Measurements from ENCODE around the gene SENP1.
A peak's percentile ranks its signal among the peaks of the same experiment; 100 is the strongest.
"Not testable (repeated sequence)": the region's sequence is repeated elsewhere in the genome, so short reads cannot be mapped to it uniquely, and the experiment has no call there.

Gene SENP1

GRCh38 chr12:48119078-48119833 lies 13.4 kb upstream of the SENP1 start, which contains the start of gene PFKM:
Gene PFKM, plus strand, starts transcription at chr12:48119364. Its CDS starts 3,411 bp downstream, at chr12:48122775.
- DNase-seq, result peak; percentile 97
- in situ Hi-C loops (cut with HindIII; ENCODE audit: low pct_ligation_motif_present, low pct_unique_long_range_greater_than_20kb, low sequenced_read_pairs), result no loop called here

GRCh38 chr12:48118284-48118871 lies 12.5 kb upstream of the SENP1 start:
- peak; percentile 12 for DNase-seq
- in situ Hi-C loops (cut with HindIII; ENCODE audit: low pct_ligation_motif_present, low pct_unique_long_range_greater_than_20kb, low sequenced_read_pairs), result no loop called here

- in situ Hi-C loops (cut with HindIII; ENCODE audit: low pct_ligation_motif_present, low pct_unique_long_range_greater_than_20kb, low sequenced_read_pairs), result no loop called here
- DNase-seq, result no peak
Observed at GRCh38 chr12:48115957-48116356, 10.1 kb upstream of the SENP1 start.

DNA sequence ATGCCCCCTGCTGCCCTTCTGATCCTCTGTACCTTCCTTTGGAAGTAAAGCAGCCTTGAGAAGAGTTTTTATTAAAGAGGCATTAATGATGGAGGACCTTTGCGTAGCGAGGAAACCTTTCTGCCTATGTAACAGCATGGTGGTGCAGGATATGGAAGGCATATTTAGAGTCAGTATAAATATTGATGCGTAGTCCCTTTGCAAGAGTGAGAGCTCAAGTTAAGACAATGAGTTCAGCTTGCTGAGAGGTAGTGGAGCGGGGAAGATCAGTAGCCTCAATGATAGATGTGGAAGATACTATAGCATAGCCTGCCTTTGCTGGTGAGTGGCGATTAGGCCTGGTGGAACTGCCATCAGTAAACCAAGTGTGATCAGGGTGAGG lies 5.4 kb upstream of the SENP1 start:
- DNase-seq; in situ Hi-C loops (cut with HindIII; ENCODE audit: low pct_ligation_motif_present, low pct_unique_long_range_greater_than_20kb, low sequenced_read_pairs): not testable (repeated sequence)

DNA sequence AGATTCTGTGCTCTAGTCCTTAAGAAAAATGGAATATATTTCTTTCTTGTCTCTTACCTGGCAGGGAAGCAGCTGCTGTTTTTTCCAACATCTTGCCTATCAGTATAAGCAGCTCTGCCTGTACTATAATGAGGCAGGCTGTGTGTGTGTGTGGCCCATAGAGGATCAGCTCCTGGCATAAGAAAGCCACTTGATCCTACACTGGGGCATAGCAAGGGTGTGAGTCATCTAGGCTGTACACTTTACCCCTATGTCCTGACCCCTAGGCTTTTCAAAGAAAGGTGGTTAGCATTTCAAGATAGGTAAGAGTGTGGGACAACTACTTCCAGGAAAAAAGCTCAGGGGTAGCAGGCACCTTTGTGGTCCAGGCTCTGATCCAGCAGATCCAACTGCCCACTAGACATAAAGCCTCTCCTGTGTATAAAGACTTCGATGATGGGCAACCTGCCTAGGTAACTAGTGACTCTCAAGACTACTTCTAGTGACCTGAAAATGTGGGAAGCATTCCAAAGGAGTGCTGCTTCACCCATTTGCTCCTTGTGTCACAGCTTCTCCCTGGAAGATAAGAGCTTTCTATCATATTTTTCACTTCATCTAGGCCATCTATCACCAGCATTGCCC lies 4.9 kb upstream of the SENP1 start:
- in situ Hi-C loops (cut with HindIII; ENCODE audit: low pct_ligation_motif_present, low pct_unique_long_range_greater_than_20kb, low sequenced_read_pairs), result no loop called here
- peak; percentile 32 for DNase-seq

DNA sequence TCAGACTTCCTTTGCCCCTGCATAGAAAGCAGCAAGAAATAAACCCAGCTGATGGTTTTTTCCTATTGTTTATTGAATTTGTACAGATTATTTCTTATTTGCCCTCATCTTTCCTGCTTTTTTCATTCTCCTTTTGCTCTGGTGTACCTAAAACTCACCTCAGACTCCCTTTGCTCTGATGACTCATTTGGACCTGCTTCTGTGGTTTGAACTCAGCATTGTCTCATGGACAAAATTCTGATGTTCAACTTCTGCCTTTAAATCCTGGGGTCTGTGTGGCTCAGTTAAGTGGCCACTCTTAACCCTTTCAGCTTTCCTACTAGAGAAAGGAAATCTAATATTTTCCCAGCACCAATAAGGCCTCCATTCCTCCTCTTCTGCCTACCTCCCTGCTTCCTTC lies 3.5 kb upstream of the SENP1 start:
- no peak for DNase-seq
- in situ Hi-C loops (cut with HindIII; ENCODE audit: low pct_ligation_motif_present, low pct_unique_long_range_greater_than_20kb, low sequenced_read_pairs), result no loop called here

DNA sequence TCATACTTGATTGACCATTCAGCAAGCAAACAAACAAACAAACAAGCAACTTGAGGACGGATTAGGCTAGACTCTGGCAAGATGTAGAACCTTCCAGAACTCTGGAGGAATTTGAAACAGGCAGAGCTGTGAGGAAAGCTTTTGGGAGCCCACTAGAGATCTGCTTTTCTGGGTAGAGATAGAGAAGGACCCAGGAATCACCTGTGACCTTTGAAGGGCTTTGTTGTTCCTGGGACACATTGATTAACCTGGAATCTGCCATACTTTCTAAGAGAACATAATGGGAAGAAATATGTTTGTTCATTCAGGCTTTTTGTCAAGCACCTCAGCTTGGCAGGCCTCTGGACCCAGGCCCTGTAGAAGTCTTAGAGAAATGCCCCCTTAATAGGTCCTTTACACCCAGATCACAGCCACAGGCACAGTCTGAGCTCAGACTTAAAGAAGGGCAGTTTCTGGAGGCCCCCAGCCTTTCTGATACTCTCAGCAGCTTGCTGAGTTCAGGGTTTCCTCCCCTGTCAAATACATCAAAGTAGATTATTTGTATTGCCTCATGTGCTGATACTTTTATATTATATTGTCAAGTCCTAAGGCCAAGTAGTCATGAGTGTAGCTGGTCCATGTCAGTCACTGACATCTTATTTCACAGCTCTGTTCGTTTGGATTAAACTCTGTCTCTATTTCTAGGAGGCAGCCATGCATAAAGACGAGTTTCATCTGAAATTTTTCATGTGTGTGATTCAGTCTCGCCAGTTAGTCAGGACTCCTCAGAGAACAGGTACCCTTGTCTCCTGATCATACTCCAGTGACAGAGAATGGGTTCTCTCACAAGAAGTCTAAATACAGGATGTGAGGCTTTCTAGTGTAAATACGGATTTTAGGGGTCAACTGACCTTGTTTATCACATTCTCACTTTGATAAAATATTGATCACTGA lies 1.1 kb upstream of the SENP1 start:
- in situ Hi-C loops (cut with HindIII; ENCODE audit: low pct_ligation_motif_present, low pct_unique_long_range_greater_than_20kb, low sequenced_read_pairs), result no loop called here
- DNase-seq, result no peak

- in situ Hi-C loops (cut with HindIII; ENCODE audit: low pct_ligation_motif_present, low pct_unique_long_range_greater_than_20kb, low sequenced_read_pairs), result no loop called here
- DNase-seq, result no peak
Observed at GRCh38 chr12:48105321-48105866, 485 bp downstream of the SENP1 start.

DNA sequence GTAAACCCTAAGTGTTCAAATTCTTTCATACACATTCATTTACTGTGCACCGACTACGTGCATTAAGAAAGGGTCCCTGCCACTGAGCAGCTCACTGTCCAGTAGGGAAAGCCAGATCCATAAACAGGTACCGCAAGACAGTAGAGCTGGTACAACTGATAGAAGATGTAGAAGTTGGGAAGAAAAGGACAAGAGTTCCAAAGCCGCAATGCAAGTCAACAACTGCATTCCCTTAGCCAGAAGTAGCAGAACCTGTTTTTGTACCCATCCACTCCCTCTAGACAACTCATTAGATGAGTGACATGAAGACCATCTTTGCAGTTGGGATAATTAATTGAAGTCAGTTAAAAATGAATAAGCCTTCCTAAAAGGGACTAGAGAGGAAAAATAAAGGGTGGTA lies 1.3 kb downstream of the SENP1 start:
- no peak for DNase-seq
- in situ Hi-C loops (cut with HindIII; ENCODE audit: low pct_ligation_motif_present, low pct_unique_long_range_greater_than_20kb, low sequenced_read_pairs), result no loop called here

DNA sequence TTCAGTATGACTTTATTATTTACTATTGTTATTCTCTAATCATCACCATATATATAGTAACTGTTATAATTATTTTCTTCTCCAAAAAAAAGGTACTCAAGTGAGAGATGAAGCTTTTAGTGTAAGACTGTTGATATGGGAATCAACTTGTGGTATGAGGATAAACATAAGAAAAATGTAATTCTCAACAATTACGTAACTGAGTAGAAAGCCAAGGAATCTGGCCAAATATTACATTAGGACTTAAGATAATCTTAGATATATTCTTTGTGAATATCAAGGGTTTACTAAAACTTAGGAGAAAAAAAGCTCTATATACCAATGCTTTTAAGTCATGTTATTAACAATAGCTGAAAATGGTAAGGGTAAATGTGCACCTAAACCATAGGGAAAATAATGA lies 13.3 kb downstream of the SENP1 start:
- DNase-seq, result no peak
- in situ Hi-C loops (cut with HindIII; ENCODE audit: low pct_ligation_motif_present, low pct_unique_long_range_greater_than_20kb, low sequenced_read_pairs), result no loop called here

DNA sequence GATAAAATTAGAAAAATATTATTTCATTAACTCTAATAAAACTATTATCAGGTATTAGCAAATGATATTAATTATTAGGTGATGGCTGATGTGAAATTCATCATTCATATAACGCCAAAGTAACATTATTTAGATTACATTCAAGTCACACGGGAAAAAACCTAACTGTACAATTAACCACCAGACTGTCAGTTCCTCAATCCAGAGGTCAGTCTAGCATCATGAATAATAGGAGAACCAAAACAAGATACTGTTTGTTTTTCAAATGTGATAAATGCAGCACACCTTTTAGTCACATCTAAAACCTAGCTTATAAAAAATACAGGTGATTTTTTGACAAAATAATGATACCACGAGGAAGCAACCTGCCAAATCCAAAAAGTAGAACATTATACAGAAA lies 19.6 kb downstream of the SENP1 start:
- no peak for DNase-seq
- in situ Hi-C loops (cut with HindIII; ENCODE audit: low pct_ligation_motif_present, low pct_unique_long_range_greater_than_20kb, low sequenced_read_pairs), result no loop called here

DNA sequence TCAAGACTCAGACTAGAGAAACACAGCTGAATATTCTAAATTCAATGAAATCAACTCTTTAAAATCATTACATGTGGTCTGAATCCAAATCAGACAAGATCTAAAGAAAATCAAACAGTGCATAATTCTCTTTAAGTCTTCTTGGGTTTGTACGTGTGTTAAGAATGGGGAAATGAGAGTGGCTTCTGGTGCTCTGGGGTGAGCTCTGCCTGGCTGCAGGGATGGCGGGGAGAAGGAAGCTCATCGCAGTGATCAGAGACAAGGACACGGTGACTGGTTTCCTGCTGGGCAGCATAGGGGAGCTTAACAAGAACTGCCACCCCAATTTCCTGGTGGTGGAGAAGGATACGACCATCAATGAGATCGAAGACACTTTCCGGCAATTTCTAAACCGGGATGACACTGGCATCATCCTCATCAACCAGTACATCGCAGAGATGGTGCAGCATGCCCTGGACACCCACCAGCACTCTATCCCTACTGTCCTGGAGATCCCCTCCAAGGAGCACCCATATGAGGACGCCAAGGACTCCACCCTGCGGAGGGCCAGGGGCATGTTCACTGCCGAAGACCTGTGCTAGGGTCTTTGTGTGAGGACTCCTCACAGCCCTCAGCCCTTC lies 20.9 kb downstream of the SENP1 start:
- in situ Hi-C loops (cut with HindIII; ENCODE audit: low pct_ligation_motif_present, low pct_unique_long_range_greater_than_20kb, low sequenced_read_pairs), result no loop called here
- no peak for DNase-seq

DNA sequence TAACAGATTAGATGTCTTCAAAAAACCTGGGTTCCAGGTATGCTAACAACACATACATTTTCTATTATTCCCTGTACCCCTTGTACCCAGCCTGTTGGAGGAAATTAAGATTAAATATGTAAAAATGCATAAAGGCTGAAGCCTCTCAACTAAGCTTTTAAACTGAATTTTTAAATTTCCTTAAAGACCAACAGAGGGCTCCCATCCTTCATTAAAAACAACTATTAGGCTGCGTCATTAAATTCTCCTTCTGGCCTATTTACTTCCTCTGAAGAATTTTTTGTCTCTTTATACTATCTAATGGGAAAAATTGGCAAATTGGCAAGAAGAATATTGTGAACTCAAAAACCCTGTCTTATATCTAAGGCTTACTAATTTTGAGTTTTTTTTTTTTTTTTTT lies 21.8 kb downstream of the SENP1 start:
- in situ Hi-C loops (cut with HindIII; ENCODE audit: low pct_ligation_motif_present, low pct_unique_long_range_greater_than_20kb, low sequenced_read_pairs), result no loop called here
- DNase-seq, result peak; percentile 42

GRCh38 chr12:48080821-48081220 lies 25.1 kb downstream of the SENP1 start:
- in situ Hi-C loops (cut with HindIII; ENCODE audit: low pct_ligation_motif_present, low pct_unique_long_range_greater_than_20kb, low sequenced_read_pairs), result no loop called here
- no peak for DNase-seq

DNA sequence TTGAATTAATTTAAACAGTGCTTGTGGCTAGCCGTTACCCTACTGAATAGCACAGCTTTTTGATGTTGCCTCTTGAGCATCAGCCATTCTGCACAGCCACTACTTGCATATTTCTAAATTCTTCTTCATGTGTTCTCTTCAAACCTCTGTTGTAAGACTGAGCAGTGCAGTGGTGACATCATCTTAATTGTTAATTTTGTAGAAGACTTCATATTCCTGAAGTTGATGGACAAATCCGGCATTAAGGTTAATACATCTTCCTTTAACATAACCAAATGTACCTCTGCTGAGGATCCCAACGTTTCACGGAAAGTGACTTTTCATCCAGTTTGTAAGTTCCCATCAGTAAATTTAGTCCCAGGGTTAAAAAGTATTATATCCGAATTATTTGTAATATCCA lies 25.6 kb downstream of the SENP1 start:
- in situ Hi-C loops (cut with HindIII; ENCODE audit: low pct_ligation_motif_present, low pct_unique_long_range_greater_than_20kb, low sequenced_read_pairs), result no loop called here
- DNase-seq, result no peak

DNA sequence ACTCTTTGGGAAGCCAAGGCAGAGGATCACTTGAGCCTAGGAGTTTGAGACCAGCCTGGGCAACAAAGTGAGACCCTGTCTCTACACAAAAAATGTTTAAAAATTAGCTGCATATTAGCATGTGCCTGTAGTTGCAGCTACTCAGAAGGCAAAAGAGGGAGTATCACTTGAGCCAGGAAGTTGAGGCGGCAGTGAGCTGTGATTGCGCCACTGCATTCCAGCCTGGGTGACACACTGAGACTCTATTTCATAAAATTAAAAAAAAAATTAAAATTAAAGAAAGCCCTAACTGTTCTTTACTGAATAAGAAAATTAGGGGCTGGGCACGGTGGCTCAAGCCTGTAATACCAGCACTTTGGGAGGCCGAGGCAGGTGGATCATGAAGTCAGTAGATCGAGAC lies 27.0 kb downstream of the SENP1 start:
- DNase-seq, result no peak

DNA sequence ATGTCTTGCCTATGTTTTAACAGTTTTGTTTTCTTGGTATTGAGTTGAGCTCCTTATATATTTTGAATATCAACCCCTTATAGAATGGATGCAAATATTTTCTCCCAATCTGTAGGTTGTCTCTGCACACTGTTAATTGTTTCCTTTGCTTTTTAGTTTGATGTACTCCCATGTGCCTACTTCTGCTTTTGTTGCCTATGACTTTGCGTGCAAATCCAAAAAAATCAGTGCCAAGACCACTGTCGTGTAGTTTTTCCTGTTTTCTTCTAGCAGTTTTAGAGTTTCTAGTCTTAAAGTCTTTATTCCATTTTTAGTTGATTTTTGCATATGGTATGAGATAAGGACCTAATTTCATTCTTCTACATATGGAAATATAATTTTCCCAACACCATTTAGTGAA lies 28.8 kb downstream of the SENP1 start:
- DNase-seq, result no peak
- in situ Hi-C loops (cut with HindIII; ENCODE audit: low pct_ligation_motif_present, low pct_unique_long_range_greater_than_20kb, low sequenced_read_pairs), result no loop called here

More for the DNA sequence above, 27.0 kb downstream of the SENP1 start:
- in situ Hi-C loops (cut with HindIII; ENCODE audit: low pct_ligation_motif_present, low pct_unique_long_range_greater_than_20kb, low sequenced_read_pairs), result no loop called here

- DNase-seq, result no peak
- in situ Hi-C loops (cut with HindIII; ENCODE audit: low pct_ligation_motif_present, low pct_unique_long_range_greater_than_20kb, low sequenced_read_pairs), result no loop called here
Observed at GRCh38 chr12:48075832-48076231, 30.0 kb downstream of the SENP1 start.

All from ACHN (cell line).